NK-92 treated with Interleukin-12 subunit alpha and Interleukin-12 subunit beta, amount 100 ng/mL, for 24 hours (cell line): Measurements from ENCODE around the gene KIZ.

Source experiments
- DNase-seq: peaks from one replicate; lab custom pipeline; 2025; lab: John Stamatoyannopoulos, UW

Gene KIZ

GRCh38 chr20:21177767-21178166, 51.9 kb downstream of the KIZ start:
- DNase-seq: no peak

- no peak for DNase-seq
These were observed 53.9 kb downstream of the KIZ start for GRCh38 chr20:21179757-21180156.

- DNase-seq: no peak
These were observed 54.4 kb downstream of the KIZ start for GRCh38 chr20:21180248-21180647.

- DNase-seq: no peak
These were observed 55.1 kb downstream of the KIZ start for GRCh38 chr20:21181028-21181427.

- no peak for DNase-seq
These were observed 57.1 kb downstream of the KIZ start for GRCh38 chr20:21182832-21183563.

GRCh38 chr20:21183722-21184121, 57.8 kb downstream of the KIZ start:
- no peak for DNase-seq

- no peak for DNase-seq
These were observed 58.9 kb downstream of the KIZ start for GRCh38 chr20:21184819-21185218.

- DNase-seq: no peak
These were observed 60.0 kb downstream of the KIZ start for GRCh38 chr20:21185849-21186248.

- DNase-seq: no peak
These were observed 64.1 kb downstream of the KIZ start for GRCh38 chr20:21189761-21190523.

GRCh38 chr20:21190869-21191268, 65.0 kb downstream of the KIZ start:
- no peak for DNase-seq

- DNase-seq: no peak
These were observed 66.0 kb downstream of the KIZ start for GRCh38 chr20:21191839-21192238.

- no peak for DNase-seq
These were observed 76.4 kb downstream of the KIZ start for GRCh38 chr20:21202259-21202658.

- no peak for DNase-seq
These were observed 77.3 kb downstream of the KIZ start for GRCh38 chr20:21203088-21203656.

GRCh38 chr20:21206584-21206983, 80.7 kb downstream of the KIZ start:
- no peak for DNase-seq

GRCh38 chr20:21208999-21209398, 83.1 kb downstream of the KIZ start:
- no peak for DNase-seq

GRCh38 chr20:21209668-21210067, 83.8 kb downstream of the KIZ start:
- no peak for DNase-seq

- no peak for DNase-seq
These were observed 87.8 kb downstream of the KIZ start for GRCh38 chr20:21213691-21214090.

- DNase-seq: no peak
These were observed 88.5 kb downstream of the KIZ start for GRCh38 chr20:21214431-21214830.

GRCh38 chr20:21219686-21220085, 93.8 kb downstream of the KIZ start:
- DNase-seq: no peak

- no peak for DNase-seq
These were observed 98.3 kb downstream of the KIZ start for GRCh38 chr20:21224217-21224616.

- no peak for DNase-seq
These were observed 99.5 kb downstream of the KIZ start for GRCh38 chr20:21225215-21225947.

- no peak for DNase-seq
These were observed 102.6 kb downstream of the KIZ start for GRCh38 chr20:21228511-21228910.

- no peak for DNase-seq
These were observed 103.3 kb downstream of the KIZ start for GRCh38 chr20:21229163-21229562.
